GM23338 (cell line): ENCODE measurements around the gene RAB31. TPM values are rescaled to one million over a fixed set of nuclear protein-coding genes. Genes with fewer than 3 reads are reported as not detected.

Source experiments
- ATAC-seq: fragments of 200-7000 bp; cut with Tn5 transposase; 3 replicates; pipeline ENCODE4 v1.9.1; 2020
- DNase-seq: peaks from one replicate; pipeline ENCODE4 v3.0.0-alpha.2; 2015; ENCODE audit warnings: low spot score
- H2AFZ ChIP-seq: fragments of 200-600 bp; sonication (generic); 2 replicates; pipeline ENCODE4 v1.8.0; 2016; ENCODE audit warnings: antibody characterized with exemption, mild to moderate bottlenecking, moderate library complexity
- H3F3A ChIP-seq: fragments of 200-600 bp; sonication (generic); replicated peaks from 2 replicates; pipeline ENCODE4 v1.8.0; 2017; ENCODE audit warnings: antibody characterized with exemption, mixed run types, low read depth
- H3K27ac ChIP-seq: fragments of 200-600 bp; sonication (generic); 2 replicates; pipeline ENCODE4 v1.6.1; 2016; ENCODE audit warnings: low read depth
- H3K27me3 ChIP-seq: fragments of 200-600 bp; sonication (generic); 2 replicates; pipeline ENCODE4 v1.8.0; 2016; ENCODE audit warnings: mild to moderate bottlenecking, mixed run types, moderate library complexity; ENCODE audit not compliant: insufficient read depth
- H3K36me3 ChIP-seq: fragments of 200-600 bp; sonication (generic); 2 replicates; pipeline ENCODE4 v1.8.0; 2016; ENCODE audit warnings: mild to moderate bottlenecking; ENCODE audit not compliant: insufficient read depth
- H3K4me1 ChIP-seq: fragments of 200-600 bp; sonication (generic); 2 replicates; pipeline ENCODE4 v1.8.0; 2016; ENCODE audit warnings: mild to moderate bottlenecking, moderate library complexity; ENCODE audit not compliant: insufficient read depth
- H3K4me2 ChIP-seq: fragments of 200-600 bp; sonication (generic); 2 replicates; pipeline ENCODE4 v1.7.1; 2017; ENCODE audit warnings: mixed run types
- H3K4me3 ChIP-seq: fragments of 200-600 bp; sonication (generic); 2 replicates; pipeline ENCODE4 v1.6.1; 2016; ENCODE audit warnings: mixed run types
- H3K79me2 ChIP-seq: fragments of 200-600 bp; sonication (generic); replicated peaks from 2 replicates; pipeline ENCODE4 v1.8.0; 2017; ENCODE audit warnings: mild to moderate bottlenecking; ENCODE audit not compliant: insufficient read depth
- H3K9me2 ChIP-seq: fragments of 200-600 bp; sonication (generic); 2 replicates; pipeline ENCODE4 v1.8.0; 2017; ENCODE audit not compliant: insufficient read depth
- H4K20me1 ChIP-seq: fragments of 200-600 bp; sonication (generic); replicated peaks from 2 replicates; pipeline ENCODE4 v1.8.0; 2017; ENCODE audit warnings: mild to moderate bottlenecking; ENCODE audit not compliant: insufficient read depth
- H3K27ac Mint-ChIP-seq: 2 replicates; pipeline ENCODE4 v1.8.0; 2020; ENCODE audit warnings: inconsistent platforms, mild to moderate bottlenecking, moderate library complexity, mixed read lengths
- H3K27me3 Mint-ChIP-seq: 3 replicates; pipeline ENCODE4 v1.8.0; 2022; ENCODE audit warnings: low read depth, mild to moderate bottlenecking, moderate library complexity, mixed read lengths, inconsistent platforms; ENCODE audit not compliant: insufficient read depth, poor library complexity
- H3K36me3 Mint-ChIP-seq: 3 replicates; pipeline ENCODE4 v1.8.0; 2021; ENCODE audit warnings: low read depth, mild to moderate bottlenecking, inconsistent platforms, moderate library complexity, mixed read lengths
- H3K4me1 Mint-ChIP-seq: 3 replicates; pipeline ENCODE4 v1.8.0; 2020; ENCODE audit warnings: mild to moderate bottlenecking, inconsistent platforms, mixed read lengths
- H3K4me3 Mint-ChIP-seq: 3 replicates; pipeline ENCODE4 v1.8.0; 2021; ENCODE audit warnings: moderate library complexity, mild to moderate bottlenecking, inconsistent platforms, mixed read lengths
- H3K9me3 Mint-ChIP-seq: 3 replicates; pipeline ENCODE4 v1.8.0; 2020; ENCODE audit warnings: moderate library complexity, mild to moderate bottlenecking, inconsistent platforms, mixed read lengths
- CREB1 ChIP-seq: fragments of 250-450 bp; sonication (Bioruptor Pico); IDR thresholded peaks from 2 replicates; pipeline ENCODE4 v1.5.0; 2020; ENCODE audit warnings: low read depth, mild to moderate bottlenecking, moderate library complexity
- EZH2 ChIP-seq: fragments of 200-600 bp; sonication (generic); IDR thresholded peaks from one replicate; pipeline ENCODE4 v1.8.0; 2017; ENCODE audit warnings: antibody characterized with exemption, mild to moderate bottlenecking, low read depth; ENCODE audit not compliant: unreplicated experiment
- EZH2phosphoT487 ChIP-seq: fragments of 200-600 bp; sonication (generic); IDR thresholded peaks from one replicate; pipeline ENCODE4 v1.8.1; 2018; ENCODE audit warnings: antibody characterized with exemption; ENCODE audit not compliant: unreplicated experiment
- NANOG ChIP-seq: IDR thresholded peaks from 2 replicates; pipeline ENCODE4 v1.6.1; 2016; ENCODE audit warnings: antibody characterized with exemption, borderline replicate concordance
- POLR2AphosphoS5 ChIP-seq: IDR thresholded peaks from 2 replicates; pipeline ENCODE4 v1.6.1; 2016; ENCODE audit warnings: antibody characterized with exemption, low read depth
- STAT1 ChIP-seq: IDR thresholded peaks from one replicate; pipeline ENCODE4 v1.6.1; 2016; ENCODE audit warnings: antibody characterized with exemption; ENCODE audit not compliant: unreplicated experiment
- ZNF114 ChIP-seq: fragments of 250-450 bp; sonication (Bioruptor Pico); IDR thresholded peaks from 2 replicates; pipeline ENCODE4 v1.5.0; 2020; ENCODE audit warnings: mild to moderate bottlenecking, moderate library complexity
- ZNF331 ChIP-seq: fragments of 250-450 bp; sonication (Bioruptor Pico); IDR thresholded peaks from 2 replicates; pipeline ENCODE4 v1.5.0; 2020; ENCODE audit warnings: low read depth, mild to moderate bottlenecking, moderate library complexity
- polyA plus RNA-seq: library from polyadenylated mRNA; unstranded; fragments of >200 nt; fragmentation: Nextera tagmentation; extraction: Ambion mirVana; gene quantifications from 2 replicates; pipeline ENCODE4 v1.2.1, GENCODE V29; 2016
- total RNA-seq: library from RNA; depleted of rRNA; stranded (reverse); fragments of >200 nt; shearing (Covaris generic); gene quantifications from 2 replicates; pipeline ENCODE4 v1.2.3, GENCODE V29; 2014
- TF ChIP-seq, protein P1 (sequence below): IDR thresholded peaks from 2 replicates; pipeline ENCODE4 v1.6.1; 2016; ENCODE audit warnings: antibody characterized with exemption
- TF ChIP-seq, protein P2 (sequence below): IDR thresholded peaks from one replicate; pipeline ENCODE4 v1.6.1; 2018; ENCODE audit warnings: antibody characterized with exemption; ENCODE audit not compliant: unreplicated experiment
- TF ChIP-seq, protein P3 (sequence below), 2 experiments: fragments of 200-600 bp in 1 of 2; sonication (generic) in 1 of 2; conservative IDR thresholded peaks; 2 replicates each; pipeline versions ENCODE4 v1.5.1 to v1.6.1; 2016 to 2017; ENCODE audit warnings: antibody characterized with exemption in 2 of 2, low read depth in 2 of 2, mild to moderate bottlenecking in 2 of 2, moderate library complexity in 1 of 2
- TF ChIP-seq, protein P4 (sequence below): fragments of 250-450 bp; sonication (Bioruptor Pico); IDR thresholded peaks from 2 replicates; pipeline ENCODE4 v1.5.0; 2020; ENCODE audit warnings: mild to moderate bottlenecking, moderate library complexity

RAB31 gene
- total and polyA plus RNA-seq, 2 experiments from 2014 or later: 33.8 to 46.1 TPM

DNA sequence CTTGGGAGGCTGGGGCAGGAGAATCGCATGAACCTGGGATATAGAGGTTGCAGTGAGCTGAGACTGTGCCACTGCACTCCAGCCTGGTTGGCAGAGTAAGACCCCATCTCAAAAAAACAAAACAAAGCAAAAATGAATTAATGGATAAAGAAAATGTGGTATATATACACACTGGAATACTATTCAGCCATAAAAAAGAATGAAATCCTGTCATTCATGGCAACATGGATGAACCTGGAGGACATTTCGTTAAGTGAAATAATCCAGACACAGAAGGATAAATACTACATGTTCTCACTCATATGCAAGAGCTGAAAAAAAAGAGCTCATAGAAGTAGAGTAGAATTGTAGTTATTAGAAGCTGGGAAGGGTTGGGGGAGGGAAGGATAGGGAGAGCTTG is 80.8 kb downstream of the RAB31 start (continued):
- TF ChIP-seq, protein P1, sequence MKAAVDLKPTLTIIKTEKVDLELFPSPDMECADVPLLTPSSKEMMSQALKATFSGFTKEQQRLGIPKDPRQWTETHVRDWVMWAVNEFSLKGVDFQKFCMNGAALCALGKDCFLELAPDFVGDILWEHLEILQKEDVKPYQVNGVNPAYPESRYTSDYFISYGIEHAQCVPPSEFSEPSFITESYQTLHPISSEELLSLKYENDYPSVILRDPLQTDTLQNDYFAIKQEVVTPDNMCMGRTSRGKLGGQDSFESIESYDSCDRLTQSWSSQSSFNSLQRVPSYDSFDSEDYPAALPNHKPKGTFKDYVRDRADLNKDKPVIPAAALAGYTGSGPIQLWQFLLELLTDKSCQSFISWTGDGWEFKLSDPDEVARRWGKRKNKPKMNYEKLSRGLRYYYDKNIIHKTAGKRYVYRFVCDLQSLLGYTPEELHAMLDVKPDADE: no peak
- no peak for TF ChIP-seq EZH2phosphoT487
- TF ChIP-seq ZNF114 (CRISPR knock-in tag): no peak

DNA sequence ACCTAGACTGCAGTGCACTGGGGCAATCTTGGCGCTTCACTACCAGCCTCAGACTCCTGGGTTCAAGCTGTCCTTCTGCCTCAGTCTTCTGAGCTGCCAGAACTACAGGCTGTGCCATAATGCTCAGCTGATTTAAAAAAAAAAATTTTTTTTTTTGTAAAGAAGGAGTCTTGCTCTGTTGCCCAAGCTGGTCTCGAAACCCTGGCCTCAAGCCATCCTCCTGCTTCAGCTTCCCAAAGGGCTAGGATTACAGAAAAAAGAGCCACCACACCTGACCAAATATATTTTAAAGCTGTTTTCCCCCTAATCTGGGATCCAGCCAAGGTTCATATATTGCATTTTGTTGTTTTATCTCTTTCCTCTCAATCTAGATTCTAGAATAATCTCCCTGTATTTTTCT is 82.2 kb downstream of the RAB31 start:
- no peak overlapping the region for H3K4me3 ChIP-seq
- ATAC-seq (no peak), DNase-seq (no peak)
- H2AFZ ChIP-seq: no peak overlapping the region
- Mint-ChIP-seq H3K27ac (no peak overlapping the region), H3K27me3 (peaks cover 8% of the 10 kb centered on the region), H3K4me3 (no peak overlapping the region), H3K4me1 (no peaks in the 10 kb centered on the region), H3K36me3 (peaks cover 6% of the 10 kb centered on the region; the same call in 2 of the 3 replicates), H3K9me3 (peaks cover 2% of the 10 kb centered on the region; the same call in 2 of the 3 replicates)
- no peak overlapping the region for H3K27ac ChIP-seq
- no peaks in the 10 kb centered on the region for H3K27me3 ChIP-seq
- H4K20me1 ChIP-seq: no peaks in the 10 kb centered on the region
- H3K4me2 ChIP-seq: no peak overlapping the region
- H3F3A ChIP-seq: no peaks in the 10 kb centered on the region
- H3K36me3 ChIP-seq: no peaks in the 10 kb centered on the region
- H3K4me1 ChIP-seq: no peaks in the 10 kb centered on the region
- H3K9me2 ChIP-seq: peaks cover 5% of the 10 kb centered on the region
- no peaks in the 10 kb centered on the region for H3K79me2 ChIP-seq
- TF ChIP-seq EZH2 (no peak), NANOG (no peak), ZNF331 (CRISPR knock-in tag) (no peak), STAT1 (no peak), ZNF114 (CRISPR knock-in tag) (no peak), POLR2AphosphoS5 (no peak), CREB1 (CRISPR knock-in tag) (no peak), EZH2phosphoT487 (no peak)
- TF ChIP-seq, protein P2, sequence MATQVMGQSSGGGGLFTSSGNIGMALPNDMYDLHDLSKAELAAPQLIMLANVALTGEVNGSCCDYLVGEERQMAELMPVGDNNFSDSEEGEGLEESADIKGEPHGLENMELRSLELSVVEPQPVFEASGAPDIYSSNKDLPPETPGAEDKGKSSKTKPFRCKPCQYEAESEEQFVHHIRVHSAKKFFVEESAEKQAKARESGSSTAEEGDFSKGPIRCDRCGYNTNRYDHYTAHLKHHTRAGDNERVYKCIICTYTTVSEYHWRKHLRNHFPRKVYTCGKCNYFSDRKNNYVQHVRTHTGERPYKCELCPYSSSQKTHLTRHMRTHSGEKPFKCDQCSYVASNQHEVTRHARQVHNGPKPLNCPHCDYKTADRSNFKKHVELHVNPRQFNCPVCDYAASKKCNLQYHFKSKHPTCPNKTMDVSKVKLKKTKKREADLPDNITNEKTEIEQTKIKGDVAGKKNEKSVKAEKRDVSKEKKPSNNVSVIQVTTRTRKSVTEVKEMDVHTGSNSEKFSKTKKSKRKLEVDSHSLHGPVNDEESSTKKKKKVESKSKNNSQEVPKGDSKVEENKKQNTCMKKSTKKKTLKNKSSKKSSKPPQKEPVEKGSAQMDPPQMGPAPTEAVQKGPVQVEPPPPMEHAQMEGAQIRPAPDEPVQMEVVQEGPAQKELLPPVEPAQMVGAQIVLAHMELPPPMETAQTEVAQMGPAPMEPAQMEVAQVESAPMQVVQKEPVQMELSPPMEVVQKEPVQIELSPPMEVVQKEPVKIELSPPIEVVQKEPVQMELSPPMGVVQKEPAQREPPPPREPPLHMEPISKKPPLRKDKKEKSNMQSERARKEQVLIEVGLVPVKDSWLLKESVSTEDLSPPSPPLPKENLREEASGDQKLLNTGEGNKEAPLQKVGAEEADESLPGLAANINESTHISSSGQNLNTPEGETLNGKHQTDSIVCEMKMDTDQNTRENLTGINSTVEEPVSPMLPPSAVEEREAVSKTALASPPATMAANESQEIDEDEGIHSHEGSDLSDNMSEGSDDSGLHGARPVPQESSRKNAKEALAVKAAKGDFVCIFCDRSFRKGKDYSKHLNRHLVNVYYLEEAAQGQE: no peak
- TF ChIP-seq, protein P3, sequence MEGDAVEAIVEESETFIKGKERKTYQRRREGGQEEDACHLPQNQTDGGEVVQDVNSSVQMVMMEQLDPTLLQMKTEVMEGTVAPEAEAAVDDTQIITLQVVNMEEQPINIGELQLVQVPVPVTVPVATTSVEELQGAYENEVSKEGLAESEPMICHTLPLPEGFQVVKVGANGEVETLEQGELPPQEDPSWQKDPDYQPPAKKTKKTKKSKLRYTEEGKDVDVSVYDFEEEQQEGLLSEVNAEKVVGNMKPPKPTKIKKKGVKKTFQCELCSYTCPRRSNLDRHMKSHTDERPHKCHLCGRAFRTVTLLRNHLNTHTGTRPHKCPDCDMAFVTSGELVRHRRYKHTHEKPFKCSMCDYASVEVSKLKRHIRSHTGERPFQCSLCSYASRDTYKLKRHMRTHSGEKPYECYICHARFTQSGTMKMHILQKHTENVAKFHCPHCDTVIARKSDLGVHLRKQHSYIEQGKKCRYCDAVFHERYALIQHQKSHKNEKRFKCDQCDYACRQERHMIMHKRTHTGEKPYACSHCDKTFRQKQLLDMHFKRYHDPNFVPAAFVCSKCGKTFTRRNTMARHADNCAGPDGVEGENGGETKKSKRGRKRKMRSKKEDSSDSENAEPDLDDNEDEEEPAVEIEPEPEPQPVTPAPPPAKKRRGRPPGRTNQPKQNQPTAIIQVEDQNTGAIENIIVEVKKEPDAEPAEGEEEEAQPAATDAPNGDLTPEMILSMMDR (conservative IDR thresholded peaks at IDR 0.05; ENCODE audit: low read depth in 2 of 2): no peak
- TF ChIP-seq, protein P4, sequence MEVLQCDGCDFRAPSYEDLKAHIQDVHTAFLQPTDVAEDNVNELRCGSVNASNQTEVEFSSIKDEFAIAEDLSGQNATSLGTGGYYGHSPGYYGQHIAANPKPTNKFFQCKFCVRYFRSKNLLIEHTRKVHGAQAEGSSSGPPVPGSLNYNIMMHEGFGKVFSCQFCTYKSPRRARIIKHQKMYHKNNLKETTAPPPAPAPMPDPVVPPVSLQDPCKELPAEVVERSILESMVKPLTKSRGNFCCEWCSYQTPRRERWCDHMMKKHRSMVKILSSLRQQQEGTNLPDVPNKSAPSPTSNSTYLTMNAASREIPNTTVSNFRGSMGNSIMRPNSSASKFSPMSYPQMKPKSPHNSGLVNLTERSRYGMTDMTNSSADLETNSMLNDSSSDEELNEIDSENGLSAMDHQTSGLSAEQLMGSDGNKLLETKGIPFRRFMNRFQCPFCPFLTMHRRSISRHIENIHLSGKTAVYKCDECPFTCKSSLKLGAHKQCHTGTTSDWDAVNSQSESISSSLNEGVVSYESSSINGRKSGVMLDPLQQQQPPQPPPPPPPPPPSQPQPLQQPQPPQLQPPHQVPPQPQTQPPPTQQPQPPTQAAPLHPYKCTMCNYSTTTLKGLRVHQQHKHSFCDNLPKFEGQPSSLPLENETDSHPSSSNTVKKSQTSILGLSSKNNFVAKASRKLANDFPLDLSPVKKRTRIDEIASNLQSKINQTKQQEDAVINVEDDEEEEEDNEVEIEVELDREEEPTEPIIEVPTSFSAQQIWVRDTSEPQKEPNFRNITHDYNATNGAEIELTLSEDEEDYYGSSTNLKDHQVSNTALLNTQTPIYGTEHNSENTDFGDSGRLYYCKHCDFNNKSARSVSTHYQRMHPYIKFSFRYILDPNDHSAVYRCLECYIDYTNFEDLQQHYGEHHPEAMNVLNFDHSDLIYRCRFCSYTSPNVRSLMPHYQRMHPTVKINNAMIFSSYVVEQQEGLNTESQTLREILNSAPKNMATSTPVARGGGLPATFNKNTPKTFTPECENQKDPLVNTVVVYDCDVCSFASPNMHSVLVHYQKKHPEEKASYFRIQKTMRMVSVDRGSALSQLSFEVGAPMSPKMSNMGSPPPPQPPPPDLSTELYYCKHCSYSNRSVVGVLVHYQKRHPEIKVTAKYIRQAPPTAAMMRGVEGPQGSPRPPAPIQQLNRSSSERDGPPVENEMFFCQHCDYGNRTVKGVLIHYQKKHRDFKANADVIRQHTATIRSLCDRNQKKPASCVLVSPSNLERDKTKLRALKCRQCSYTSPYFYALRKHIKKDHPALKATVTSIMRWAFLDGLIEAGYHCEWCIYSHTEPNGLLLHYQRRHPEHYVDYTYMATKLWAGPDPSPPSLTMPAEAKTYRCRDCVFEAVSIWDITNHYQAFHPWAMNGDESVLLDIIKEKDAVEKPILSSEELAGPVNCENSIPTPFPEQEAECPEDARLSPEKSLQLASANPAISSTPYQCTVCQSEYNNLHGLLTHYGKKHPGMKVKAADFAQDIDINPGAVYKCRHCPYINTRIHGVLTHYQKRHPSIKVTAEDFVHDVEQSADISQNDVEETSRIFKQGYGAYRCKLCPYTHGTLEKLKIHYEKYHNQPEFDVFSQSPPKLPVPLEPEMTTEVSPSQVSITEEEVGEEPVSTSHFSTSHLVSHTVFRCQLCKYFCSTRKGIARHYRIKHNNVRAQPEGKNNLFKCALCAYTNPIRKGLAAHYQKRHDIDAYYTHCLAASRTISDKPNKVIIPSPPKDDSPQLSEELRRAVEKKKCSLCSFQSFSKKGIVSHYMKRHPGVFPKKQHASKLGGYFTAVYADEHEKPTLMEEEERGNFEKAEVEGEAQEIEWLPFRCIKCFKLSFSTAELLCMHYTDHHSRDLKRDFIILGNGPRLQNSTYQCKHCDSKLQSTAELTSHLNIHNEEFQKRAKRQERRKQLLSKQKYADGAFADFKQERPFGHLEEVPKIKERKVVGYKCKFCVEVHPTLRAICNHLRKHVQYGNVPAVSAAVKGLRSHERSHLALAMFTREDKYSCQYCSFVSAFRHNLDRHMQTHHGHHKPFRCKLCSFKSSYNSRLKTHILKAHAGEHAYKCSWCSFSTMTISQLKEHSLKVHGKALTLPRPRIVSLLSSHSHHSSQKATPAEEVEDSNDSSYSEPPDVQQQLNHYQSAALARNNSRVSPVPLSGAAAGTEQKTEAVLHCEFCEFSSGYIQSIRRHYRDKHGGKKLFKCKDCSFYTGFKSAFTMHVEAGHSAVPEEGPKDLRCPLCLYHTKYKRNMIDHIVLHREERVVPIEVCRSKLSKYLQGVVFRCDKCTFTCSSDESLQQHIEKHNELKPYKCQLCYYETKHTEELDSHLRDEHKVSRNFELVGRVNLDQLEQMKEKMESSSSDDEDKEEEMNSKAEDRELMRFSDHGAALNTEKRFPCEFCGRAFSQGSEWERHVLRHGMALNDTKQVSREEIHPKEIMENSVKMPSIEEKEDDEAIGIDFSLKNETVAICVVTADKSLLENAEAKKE: no peak
